K562 (cell line): ENCODE results near the gene CBX3. TPM values are rescaled to one million over a fixed set of nuclear protein-coding genes. Genes with fewer than 3 reads are reported as not detected.

Experiments used
- ATF6 ChIP-seq: sonication (generic); formaldehyde crosslinking; IDR thresholded peaks from 2 replicates; pipeline ENCODE4 v1.4.0; 2020; ENCODE audit warnings: mild to moderate bottlenecking, missing genetic modification reagents
- E4F1 ChIP-seq: fragments of 250-450 bp; sonication (Bioruptor Pico); IDR thresholded peaks from 2 replicates; pipeline ENCODE4 v1.5.0; 2021; ENCODE audit warnings: mild to moderate bottlenecking, borderline replicate concordance
- ESRRA ChIP-seq: fragments of 450-650 bp; IDR thresholded peaks from 2 replicates; pipeline ENCODE4 v1.6.1; 2014; ENCODE audit warnings: low read depth, mild to moderate bottlenecking, moderate library complexity, borderline replicate concordance
- IRF1 ChIP-seq: sonication (generic); formaldehyde crosslinking; IDR thresholded peaks from 2 replicates; pipeline ENCODE4 v1.8.0; 2022; ENCODE audit warnings: missing genetic modification reagents, mild to moderate bottlenecking, borderline replicate concordance
- KDM5B ChIP-seq: fragments of 200-600 bp; sonication (generic); IDR thresholded peaks from 2 replicates; pipeline ENCODE4 v1.6.1; 2012; ENCODE audit warnings: low read depth, mild to moderate bottlenecking, moderate library complexity, low read length, control low read depth, inconsistent platforms; ENCODE audit not compliant: insufficient replicate concordance
- KLF1 ChIP-seq: fragments of 450-650 bp; IDR thresholded peaks from 2 replicates; pipeline ENCODE4 v1.6.1; 2016; ENCODE audit warnings: missing genetic modification characterization, missing compliant biosample characterization
- MAFG ChIP-seq: fragments of 450-650 bp; conservative IDR thresholded peaks from 2 replicates; pipeline ENCODE4 v1.6.1; 2016; ENCODE audit warnings: missing genetic modification characterization, missing compliant biosample characterization
- MEF2D ChIP-seq: conservative IDR thresholded peaks from 2 replicates; pipeline ENCODE4 v1.6.1; 2016; ENCODE audit warnings: low read depth, missing genetic modification characterization, missing compliant biosample characterization
- MYC ChIP-seq, 2 experiments: fragments of 250-450 bp in 1 of 2; sonication (Bioruptor Pico) in 1 of 2; IDR thresholded peaks; 2 replicates each; pipeline versions ENCODE4 v1.5.1 to v1.6.1; 2012 to 2021; ENCODE audit warnings: low read depth in 2 of 2, borderline replicate concordance in 1 of 2, improper control_type of control experiment in 1 of 2, low read length in 1 of 2, mild to moderate bottlenecking in 1 of 2, moderate library complexity in 1 of 2
- NR4A1 ChIP-seq, 2 experiments: fragments of 250-450 bp in 1 of 2; fragments of 450-650 bp in 1 of 2; sonication (Bioruptor Pico) in 1 of 2; IDR thresholded peaks; 2 replicates each; pipeline versions ENCODE4 v1.4.0 to v1.6.1; 2016 to 2020; ENCODE audit warnings: mild to moderate bottlenecking in 2 of 2, missing compliant biosample characterization in 1 of 2, missing genetic modification characterization in 1 of 2, moderate library complexity in 1 of 2
- PHF20 ChIP-seq: fragments of 450-650 bp; IDR thresholded peaks from 2 replicates; pipeline ENCODE4 v1.6.1; 2018; ENCODE audit not compliant: partially characterized antibody
- PKNOX1 ChIP-seq: fragments of 450-650 bp; IDR thresholded peaks from 2 replicates; pipeline ENCODE4 v1.6.1; 2016
- SAFB ChIP-seq: fragments of 200-400 bp; formaldehyde crosslinking; IDR thresholded peaks from 2 replicates; pipeline ENCODE4 v1.6.1; 2017; ENCODE audit warnings: low read depth, low read length, borderline replicate concordance
- SMARCA5 ChIP-seq: fragments of 450-650 bp; IDR thresholded peaks from 2 replicates; pipeline ENCODE4 v1.6.1; 2016
- SRSF9 ChIP-seq: fragments of 200-400 bp; formaldehyde crosslinking; IDR thresholded peaks from 2 replicates; pipeline ENCODE4 v1.6.1; 2017; ENCODE audit warnings: low read depth, low read length, borderline replicate concordance
- YY1 ChIP-seq, 3 experiments: IDR thresholded peaks; 2 replicates each; pipeline ENCODE4 v1.6.1; 2011; ENCODE audit warnings: low read length in 2 of 3, mild to moderate bottlenecking in 2 of 3, moderate library complexity in 2 of 3, borderline replicate concordance in 1 of 3, control low read depth in 1 of 3, low read depth in 1 of 3; ENCODE audit not compliant: insufficient read depth in 3 of 3, insufficient replicate concordance in 2 of 3, control insufficient read depth in 1 of 3, insufficient read length in 1 of 3; ENCODE audit errors: extremely low read depth in 1 of 3
- ZEB2 ChIP-seq: fragments of 450-650 bp; IDR thresholded peaks from 2 replicates; pipeline ENCODE4 v1.6.1; 2016
- ZFP30 ChIP-seq: fragments of 250-450 bp; sonication (Bioruptor Pico); IDR thresholded peaks from 2 replicates; pipeline ENCODE4 v1.8.0; 2022; ENCODE audit warnings: moderate library complexity, mild to moderate bottlenecking, inconsistent platforms, borderline replicate concordance
- ZFPM2 ChIP-seq: fragments of 250-450 bp; sonication (Bioruptor Pico); IDR thresholded peaks from 2 replicates; pipeline ENCODE4 v1.5.1; 2022; ENCODE audit warnings: mild to moderate bottlenecking
- ZNF589 ChIP-seq: fragments of 200-800 bp; sonication (Bioruptor generic); IDR thresholded peaks from 2 replicates; pipeline ENCODE4 v1.6.1; 2016; ENCODE audit warnings: low read depth, missing genetic modification characterization, missing compliant biosample characterization
- polyA plus RNA-seq, 8 experiments: library from polyadenylated mRNA; depleted of rRNA in 4 of 8; stranded (reverse) in 5 of 8; unstranded in 3 of 8; fragments of >200 nt; fragmentation: Nextera tagmentation in 2 of 8; fragmentation: Illumina TruSeq in 1 of 8; extraction: Ambion mirVana in 2 of 8; extraction: Trizol in 1 of 8; gene quantifications; 2 replicates each; pipeline versions ENCODE4 v1.2.1 to v1.2.3, GENCODE V29; 2011 to 2014; ENCODE audit warnings: inconsistent platforms in 1 of 8, missing spikeins in 1 of 8
- total RNA-seq, 7 experiments: library from RNA; depleted of rRNA in 6 of 7; stranded (reverse); fragments of >200 nt in 6 of 7; fragmentation: Illumina TruSeq in 2 of 7; extraction: Trizol in 2 of 7; gene quantifications; 2 replicates each; pipeline versions ENCODE4 v1.2.1 to v1.2.3, GENCODE V29; 2011 to 2021; ENCODE audit warnings: low replicate concordance in 1 of 7

Gene CBX3
- total and polyA plus RNA-seq, 9 of the 15 experiments (the other 6 are each of a cell fraction or from before 2014, with no cell fraction given) = 198 to 413 (median 328) TPM

DNA sequence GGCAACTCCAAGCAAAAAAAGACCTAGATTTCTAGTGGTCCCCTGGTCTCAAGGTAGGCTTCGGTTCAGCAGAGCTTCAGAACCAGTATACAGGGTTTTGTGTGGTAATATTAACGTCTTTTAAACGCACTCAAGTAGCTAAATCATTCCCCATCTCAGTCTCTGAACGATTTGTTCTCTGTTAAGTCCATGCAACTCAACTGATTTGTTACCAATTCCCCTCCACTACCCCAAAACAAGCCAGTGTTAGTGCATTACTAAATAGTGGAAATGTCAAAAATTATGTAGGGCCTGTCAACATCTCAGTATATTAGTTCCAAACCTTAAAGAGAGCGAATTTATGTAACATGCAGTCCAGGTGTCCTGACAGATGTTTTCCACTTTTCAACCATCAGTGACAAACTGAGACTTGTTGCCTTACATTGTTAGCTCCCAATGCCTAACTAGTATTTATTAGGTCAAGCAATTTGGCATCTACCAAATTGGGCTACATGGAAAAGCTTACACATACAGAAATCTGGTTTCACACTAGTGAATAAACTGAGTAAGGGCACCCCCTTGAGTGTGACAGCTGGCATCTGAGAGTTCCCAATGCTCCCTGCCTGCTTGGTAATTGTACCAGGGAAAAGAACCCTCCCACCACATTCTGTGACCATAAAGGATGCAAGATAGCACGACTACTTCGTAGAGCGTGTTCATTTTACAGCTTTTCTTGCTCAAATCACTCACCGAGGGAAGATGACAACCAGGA is 13.2 kb upstream of the CBX3 start (continued):
- no peak for TF ChIP-seq NR4A1 (CRISPR knock-in tag; IDR thresholded peaks at IDR 0.05)
- no peak for TF ChIP-seq NR4A1 (tag; IDR thresholded peaks at IDR 0.05)
- TF ChIP-seq MAFG (tag) = no peak
- no peak for TF ChIP-seq ATF6
- no peak for TF ChIP-seq SRSF9
- no peak for TF ChIP-seq PKNOX1
- no peak for TF ChIP-seq KDM5B
- TF ChIP-seq SMARCA5 = no peak
- TF ChIP-seq ZNF589 = no peak
- no peak for TF ChIP-seq SAFB
- no peak for TF ChIP-seq YY1 (IDR thresholded peaks at IDR 0.05; ENCODE audit: borderline replicate concordance in 1 of 3, control insufficient read depth in 1 of 3, extremely low read depth in 1 of 3, insufficient read depth in 3 of 3, insufficient read length in 1 of 3, insufficient replicate concordance in 2 of 3, low read depth in 1 of 3, low read length in 2 of 3)
- TF ChIP-seq ESRRA = no peak
- TF ChIP-seq ZFPM2 (CRISPR knock-in tag) = peak; percentile 42; the same call in 1 of the 2 replicates
- no peak for TF ChIP-seq IRF1
- TF ChIP-seq MYC (IDR thresholded peaks at IDR 0.05; ENCODE audit: low read depth, low read length) = no peak
- TF ChIP-seq MYC (CRISPR knock-in tag; IDR thresholded peaks at IDR 0.05; ENCODE audit: borderline replicate concordance, low read depth) = no peak
- no peak for TF ChIP-seq PHF20
- TF ChIP-seq E4F1 = no peak; the same call in 1 of the 2 replicates
- no peak for TF ChIP-seq ZEB2
- no peak for TF ChIP-seq KLF1 (tag)
- no peak for TF ChIP-seq MEF2D (tag)
- no peak for TF ChIP-seq ZFP30
